OCI-LY7 (cell line): ENCODE results near the gene SLC39A3. TPM values are rescaled to one million over a fixed set of nuclear protein-coding genes. Genes with fewer than 3 reads are reported as not detected.
A peak's percentile ranks its signal among the peaks of the same experiment; 100 is the strongest.

Source experiments
- BruUV-seq: library from RNA; stranded (reverse); fragments of 400-500 nt; replicated peaks from 2 replicates; lab custom pipeline; 2021; lab: Mats Ljungman, UMichigan
- CTCF ChIA-PET: fragments of 300-600 bp; sonication (Branson Sonifier 250); formaldehyde crosslinking; loops from one replicate; lab custom pipeline; 2022; ENCODE audit warnings: antibody characterized with exemption; ENCODE audit not compliant: unreplicated experiment; lab: Charles Lee
- POLR2A ChIA-PET: fragments of 300-600 bp; sonication (Branson Sonifier 250); formaldehyde crosslinking; loops from one replicate; lab custom pipeline; 2022; ENCODE audit warnings: antibody characterized with exemption; lab: Charles Lee
- DNase-seq: peaks from one replicate; pipeline ENCODE4 v3.0.0-alpha.2; 2015; ENCODE audit warnings: low spot score
- H2AFZ ChIP-seq: fragments of 200-600 bp; sonication (generic), shearing (Covaris generic); 2 replicates; pipeline ENCODE4 v1.6.1; 2014; ENCODE audit warnings: mild to moderate bottlenecking, antibody characterized with exemption, low read length, moderate library complexity
- H3K27ac ChIP-seq: fragments of 200-600 bp; sonication (generic); 2 replicates; pipeline ENCODE4 v1.5.1; 2014; ENCODE audit warnings: mixed run types, low read depth, mild to moderate bottlenecking, moderate library complexity, low read length, inconsistent platforms; ENCODE audit not compliant: poor library complexity, severe bottlenecking
- H3K36me3 ChIP-seq: fragments of 200-600 bp; sonication (generic); 2 replicates; pipeline ENCODE4 v1.6.1; 2014; ENCODE audit warnings: mild to moderate bottlenecking, antibody characterized with exemption, low read length, moderate library complexity, mixed read lengths; ENCODE audit not compliant: insufficient read depth
- H3K4me1 ChIP-seq: fragments of 200-600 bp; sonication (generic); 2 replicates; pipeline ENCODE4 v1.5.1; 2014; ENCODE audit warnings: mild to moderate bottlenecking, low read length; ENCODE audit not compliant: insufficient read depth, poor library complexity, severe bottlenecking
- H3K4me2 ChIP-seq: fragments of 200-600 bp; sonication (generic); 2 replicates; pipeline ENCODE4 v1.6.1; 2014; ENCODE audit warnings: mild to moderate bottlenecking, low read length
- H3K4me3 ChIP-seq: fragments of 200-600 bp; sonication (generic); 2 replicates; pipeline ENCODE4 v1.5.1; 2014; ENCODE audit warnings: mild to moderate bottlenecking, low read depth, low read length; ENCODE audit not compliant: poor library complexity, severe bottlenecking
- H3K79me2 ChIP-seq: fragments of 200-600 bp; sonication (generic); 2 replicates; pipeline ENCODE4 v1.6.1; 2016; ENCODE audit warnings: low read depth, mild to moderate bottlenecking, low read length, moderate library complexity, mixed read lengths; ENCODE audit not compliant: insufficient read depth
- H3K9me2 ChIP-seq: fragments of 200-600 bp; sonication (generic); 2 replicates; pipeline ENCODE4 v1.6.1; 2016; ENCODE audit warnings: mild to moderate bottlenecking, low read length, mixed read lengths; ENCODE audit not compliant: insufficient read depth
- H3K9me3 ChIP-seq: fragments of 200-600 bp; sonication (generic); 2 replicates; pipeline ENCODE4 v1.6.1; 2014; ENCODE audit warnings: mild to moderate bottlenecking, mixed run types, low read length, mixed read lengths
- H4K20me1 ChIP-seq: fragments of 200-600 bp; sonication (generic); 2 replicates; pipeline ENCODE4 v1.6.1; 2014; ENCODE audit warnings: mild to moderate bottlenecking, antibody characterized with exemption, low read length, moderate library complexity, mixed read lengths; ENCODE audit not compliant: insufficient read depth
- CTCF ChIP-seq: fragments of 200-600 bp; sonication (generic); conservative IDR thresholded peaks from 2 replicates; pipeline ENCODE4 v1.5.1; 2014; ENCODE audit warnings: mild to moderate bottlenecking, antibody characterized with exemption, low read length, moderate library complexity, mixed read lengths
- EZH2phosphoT487 ChIP-seq: fragments of 200-600 bp; sonication (generic); IDR thresholded peaks from 2 replicates; pipeline ENCODE4 v1.6.1; 2018; ENCODE audit warnings: low read depth, borderline replicate concordance, mild to moderate bottlenecking, mixed run types, antibody characterized with exemption, low read length, moderate library complexity, mixed read lengths
- intact Hi-C: fragments of 100-400 bp; cut with micrococcal nuclease; formaldehyde crosslinking; loops from one replicate; pipeline ENCODE4 v1.10.0; 2022; ENCODE audit not compliant: unreplicated experiment
- total RNA-seq, 2 experiments: library from RNA; depleted of rRNA in 1 of 2; stranded (reverse); fragments of >200 nt in 1 of 2; shearing (Covaris generic) in 1 of 2; gene quantifications; 2 replicates each; pipeline ENCODE4 v1.2.3, GENCODE V29; 2014 to 2022

SLC39A3 gene
- total RNA-seq, 2 experiments from 2014 or later = 45.6 to 46.8 TPM

GRCh38 chr19:2702170-2703076 is 37.4 kb downstream of the SLC39A3 start, which contains the start of gene GNG7:
Gene GNG7, minus strand, starts transcription at chr19:2702694. Its CDS starts 182,006 bp downstream, at chr19:2520688.
- TF ChIP-seq EZH2phosphoT487 (no peak), CTCF (no peak)
- Histone ChIP-seq H3K4me1 (peaks cover 50% of the 10 kb centered on the region), H3K4me2 (peak within 1 kb of the TSS; percentile 76), H3K27ac (no peak within 1 kb of the TSS), H4K20me1 (peaks cover 4% of the 10 kb centered on the region; the same call in 1 of the 2 replicates), H3K79me2 (no peaks in the 10 kb centered on the region), H3K4me3 (peak within 1 kb of the TSS; percentile 78), H3K36me3 (no peaks in the 10 kb centered on the region), H3K9me2 (no peaks in the 10 kb centered on the region), H2AFZ (no peak within 1 kb of the TSS), H3K9me3 (no peaks in the 10 kb centered on the region)
- DNase-seq = peak; percentile 95
- intact Hi-C loops = no loop called here
- ChIA-PET POLR2A (interaction anchor here (0.6 to 1.5 kb wide), 3 partner anchors 8 to 226 kb away, joined by 3 to 4 read pairs (median 3); partner anchors contain the start of gene GADD45B), CTCF (interaction anchor here (0.6 kb wide), 1 partner anchor 161 kb away, joined by 3 read pairs; no protein-coding TSS in a partner anchor)
- BruUV-seq = no TSS peak

- Histone ChIP-seq H3K27ac (no peak overlapping the region), H3K36me3 (no peaks in the 10 kb centered on the region), H4K20me1 (peaks cover 4% of the 10 kb centered on the region; the same call in 1 of the 2 replicates), H3K4me2 (peak overlapping the region; percentile 76), H3K79me2 (no peaks in the 10 kb centered on the region), H2AFZ (no peak overlapping the region), H3K9me3 (no peaks in the 10 kb centered on the region), H3K9me2 (no peaks in the 10 kb centered on the region), H3K4me3 (peak overlapping the region; percentile 78), H3K4me1 (peaks cover 58% of the 10 kb centered on the region)
- ChIA-PET POLR2A (interaction anchor here (0.6 to 1.5 kb wide), 4 partner anchors 9 to 225 kb away, joined by 3 to 4 read pairs (median 3); partner anchors contain the start of gene GADD45B), CTCF (interaction anchor here (0.6 kb wide), 1 partner anchor 161 kb away, joined by 3 read pairs; no protein-coding TSS in a partner anchor)
- TF ChIP-seq EZH2phosphoT487 (no peak), CTCF (no peak)
- BruUV-seq = no TSS peak
- intact Hi-C loops = no loop called here
- DNase-seq = no peak
These were observed 38.3 kb downstream of the SLC39A3 start for GRCh38 chr19:2701361-2702169.
